HCT116 (cell line): ENCODE results near the gene SEC31A.

Experiments
- EZH2 ChIP-seq: fragments of 200-600 bp; sonication (generic); IDR thresholded peaks from 2 replicates; pipeline ENCODE4 v1.6.1; 2017; ENCODE audit warnings: antibody characterized with exemption, mixed run types
- EZH2phosphoT487 ChIP-seq: fragments of 200-600 bp; IDR thresholded peaks from 2 replicates; pipeline ENCODE4 v1.6.1; 2018; ENCODE audit warnings: antibody characterized with exemption, borderline replicate concordance
- JUND ChIP-seq: IDR thresholded peaks from 2 replicates; pipeline ENCODE4 v1.6.1; 2012
- POLR2A ChIP-seq: IDR thresholded peaks from 2 replicates; pipeline ENCODE4 v1.7.0; 2011; ENCODE audit warnings: borderline replicate concordance; ENCODE audit not compliant: insufficient read depth, insufficient read length; ENCODE audit errors: extremely low read depth
- POLR2AphosphoS5 ChIP-seq: IDR thresholded peaks from 2 replicates; pipeline ENCODE4 v1.6.1; 2011; ENCODE audit warnings: mild to moderate bottlenecking, low read depth, low read length, moderate library complexity
- SIN3A ChIP-seq: IDR thresholded peaks from 2 replicates; pipeline ENCODE4 v1.6.1; 2012; ENCODE audit warnings: low read depth
- ZFX ChIP-seq: fragments of 450-650 bp; IDR thresholded peaks from 2 replicates; pipeline ENCODE4 v1.6.1; 2017
- TF ChIP-seq, protein P1 (sequence below), 3 experiments: fragments of 200-600 bp in 1 of 3; sonication (generic) in 1 of 3; IDR thresholded peaks in 2 of 3; conservative IDR thresholded peaks in 1 of 3; 2 replicates each; pipeline ENCODE4 v1.5.1; 2012 to 2017; ENCODE audit warnings: low read depth in 2 of 3, low read length in 2 of 3, antibody characterized with exemption in 1 of 3, borderline replicate concordance in 1 of 3, control low read depth in 1 of 3, mild to moderate bottlenecking in 1 of 3, mixed read lengths in 1 of 3, mixed run types in 1 of 3, moderate library complexity in 1 of 3; ENCODE audit not compliant: insufficient read depth in 1 of 3
- TF ChIP-seq, protein P2 (sequence below): IDR thresholded peaks from 2 replicates; pipeline ENCODE4 v1.6.1; 2011; ENCODE audit warnings: mild to moderate bottlenecking, low read length, moderate library complexity; ENCODE audit not compliant: insufficient replicate concordance; ENCODE audit errors: extremely low read depth
- TF ChIP-seq, protein P3 (sequence below): IDR thresholded peaks from 2 replicates; pipeline ENCODE4 v1.6.1; 2012

DNA sequence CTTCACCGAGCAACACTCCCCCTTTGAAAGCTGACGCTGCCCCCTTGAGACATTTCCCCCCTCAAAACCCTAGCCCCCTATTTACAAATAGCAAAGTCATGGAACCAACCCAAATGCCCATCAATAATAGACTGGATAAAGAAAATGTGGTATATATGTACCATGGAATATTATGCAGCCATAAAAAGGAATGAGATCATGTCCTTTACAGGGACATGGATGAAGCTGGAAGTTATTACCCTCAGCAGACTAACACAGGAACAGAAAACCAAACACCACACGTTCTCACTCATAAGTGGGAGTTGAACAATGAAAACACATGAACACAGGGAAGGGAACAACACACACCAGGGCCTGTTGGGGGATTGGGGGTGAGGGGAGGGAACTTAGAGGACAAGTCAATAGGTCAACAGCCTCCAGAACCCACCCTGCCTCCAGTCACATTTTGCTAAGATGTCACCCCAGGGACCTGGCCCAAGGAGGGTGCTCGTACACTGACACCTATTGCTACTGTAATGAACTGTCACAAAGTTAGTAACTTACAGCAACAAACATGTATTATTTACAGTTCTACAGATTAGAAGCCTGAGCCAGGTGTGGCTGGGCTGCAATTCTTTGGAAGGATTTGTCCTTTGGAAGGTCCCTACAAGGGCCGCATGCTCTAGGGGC lies 113.0 kb downstream of the SEC31A start:
- TF ChIP-seq, protein P1, sequence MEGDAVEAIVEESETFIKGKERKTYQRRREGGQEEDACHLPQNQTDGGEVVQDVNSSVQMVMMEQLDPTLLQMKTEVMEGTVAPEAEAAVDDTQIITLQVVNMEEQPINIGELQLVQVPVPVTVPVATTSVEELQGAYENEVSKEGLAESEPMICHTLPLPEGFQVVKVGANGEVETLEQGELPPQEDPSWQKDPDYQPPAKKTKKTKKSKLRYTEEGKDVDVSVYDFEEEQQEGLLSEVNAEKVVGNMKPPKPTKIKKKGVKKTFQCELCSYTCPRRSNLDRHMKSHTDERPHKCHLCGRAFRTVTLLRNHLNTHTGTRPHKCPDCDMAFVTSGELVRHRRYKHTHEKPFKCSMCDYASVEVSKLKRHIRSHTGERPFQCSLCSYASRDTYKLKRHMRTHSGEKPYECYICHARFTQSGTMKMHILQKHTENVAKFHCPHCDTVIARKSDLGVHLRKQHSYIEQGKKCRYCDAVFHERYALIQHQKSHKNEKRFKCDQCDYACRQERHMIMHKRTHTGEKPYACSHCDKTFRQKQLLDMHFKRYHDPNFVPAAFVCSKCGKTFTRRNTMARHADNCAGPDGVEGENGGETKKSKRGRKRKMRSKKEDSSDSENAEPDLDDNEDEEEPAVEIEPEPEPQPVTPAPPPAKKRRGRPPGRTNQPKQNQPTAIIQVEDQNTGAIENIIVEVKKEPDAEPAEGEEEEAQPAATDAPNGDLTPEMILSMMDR (IDR thresholded peaks at IDR 0.05 in 2 of 3, conservative IDR thresholded peaks at IDR 0.05 in 1 of 3; ENCODE audit: borderline replicate concordance in 1 of 3, insufficient read depth in 1 of 3, low read depth in 2 of 3, low read length in 2 of 3) = no peak
- TF ChIP-seq, protein P2, sequence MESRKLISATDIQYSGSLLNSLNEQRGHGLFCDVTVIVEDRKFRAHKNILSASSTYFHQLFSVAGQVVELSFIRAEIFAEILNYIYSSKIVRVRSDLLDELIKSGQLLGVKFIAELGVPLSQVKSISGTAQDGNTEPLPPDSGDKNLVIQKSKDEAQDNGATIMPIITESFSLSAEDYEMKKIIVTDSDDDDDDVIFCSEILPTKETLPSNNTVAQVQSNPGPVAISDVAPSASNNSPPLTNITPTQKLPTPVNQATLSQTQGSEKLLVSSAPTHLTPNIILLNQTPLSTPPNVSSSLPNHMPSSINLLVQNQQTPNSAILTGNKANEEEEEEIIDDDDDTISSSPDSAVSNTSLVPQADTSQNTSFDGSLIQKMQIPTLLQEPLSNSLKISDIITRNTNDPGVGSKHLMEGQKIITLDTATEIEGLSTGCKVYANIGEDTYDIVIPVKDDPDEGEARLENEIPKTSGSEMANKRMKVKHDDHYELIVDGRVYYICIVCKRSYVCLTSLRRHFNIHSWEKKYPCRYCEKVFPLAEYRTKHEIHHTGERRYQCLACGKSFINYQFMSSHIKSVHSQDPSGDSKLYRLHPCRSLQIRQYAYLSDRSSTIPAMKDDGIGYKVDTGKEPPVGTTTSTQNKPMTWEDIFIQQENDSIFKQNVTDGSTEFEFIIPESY = no peak
- TF ChIP-seq POLR2A = no peak
- TF ChIP-seq, protein P3, sequence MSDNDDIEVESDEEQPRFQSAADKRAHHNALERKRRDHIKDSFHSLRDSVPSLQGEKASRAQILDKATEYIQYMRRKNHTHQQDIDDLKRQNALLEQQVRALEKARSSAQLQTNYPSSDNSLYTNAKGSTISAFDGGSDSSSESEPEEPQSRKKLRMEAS = no peak
- no peak for TF ChIP-seq POLR2AphosphoS5
- no peak for TF ChIP-seq JUND
- no peak for TF ChIP-seq EZH2
- no peak for TF ChIP-seq SIN3A
- no peak for TF ChIP-seq EZH2phosphoT487
- no peak for TF ChIP-seq ZFX
